Right renal cortex interstitium (tissue), 3 donors: Measurements from ENCODE around the gene CARS1. TPM values are rescaled to one million over a fixed set of nuclear protein-coding genes. Genes with fewer than 3 reads are reported as not detected.
A peak's percentile ranks its signal among the peaks of the same experiment; 100 is the strongest.

ENCODE experiments used
- DNase-seq, 3 donors: peaks; one replicate each; pipeline ENCODE4 v3.0.0-alpha.2; 2013; ENCODE audit warnings: low read depth in 3 of 3, low spot score in 2 of 3
- polyA plus RNA-seq, 3 donors: library from polyadenylated mRNA; unstranded; fragments of 120-200 nt; gene quantifications; one replicate each; pipeline ENCODE4 v1.2.1, GENCODE V29; 2013; ENCODE audit not compliant: insufficient read length in 3 of 3

Gene CARS1
- polyA plus RNA-seq: 10 to 100 TPM; 24.4 to 26.0 (median 24.9) TPM

- DNase-seq: peak; percentile 60 to 86 (median 78)
Measured at GRCh38 chr11:3057069-3057963, at the start of gene CARS1. CARS1 (minus strand) TSS chr11:3057423; CDS start chr11:3057367, 56 bp downstream.

- DNase-seq: no peak
Measured at GRCh38 chr11:3105791-3106735, 48.8 kb upstream of the CARS1 start.

GRCh38 chr11:3104961-3105790 lies 48.0 kb upstream of the CARS1 start:
- DNase-seq: no peak

- no peak for DNase-seq
Measured at GRCh38 chr11:3104051-3104714, 47.0 kb upstream of the CARS1 start.

GRCh38 chr11:3103076-3103475 lies 45.9 kb upstream of the CARS1 start:
- no peak for DNase-seq

GRCh38 chr11:3102641-3102921 lies 45.4 kb upstream of the CARS1 start:
- no peak for DNase-seq

GRCh38 chr11:3101921-3102640 lies 44.9 kb upstream of the CARS1 start:
- DNase-seq: no peak

- DNase-seq: no peak
Measured at GRCh38 chr11:3099178-3099577, 42.0 kb upstream of the CARS1 start.

GRCh38 chr11:3096909-3097530 lies 39.8 kb upstream of the CARS1 start:
- DNase-seq: no peak

- peak in 1 of 3 donors; percentile 12 for DNase-seq
Measured at GRCh38 chr11:3095712-3096361, 38.6 kb upstream of the CARS1 start.

GRCh38 chr11:3094223-3094824 lies 37.1 kb upstream of the CARS1 start:
- no peak for DNase-seq

- no peak for DNase-seq
Measured at GRCh38 chr11:3093281-3094191, 36.3 kb upstream of the CARS1 start.

- DNase-seq: no peak
Measured at GRCh38 chr11:3092603-3093141, 35.4 kb upstream of the CARS1 start.

- no peak for DNase-seq
Measured at GRCh38 chr11:3091846-3092602, 34.8 kb upstream of the CARS1 start.

- DNase-seq: no peak
Measured at GRCh38 chr11:3091081-3091845, 34.0 kb upstream of the CARS1 start.
